ENCODE results near the gene PDXK. TPM values are rescaled to one million over a fixed set of nuclear protein-coding genes. Genes with fewer than 3 reads are reported as not detected.

Gene PDXK
- total and polyA plus RNA-seq, 2 donors from 2014 or later = 122 to 210 TPM

GRCh38 chr21:43692949-43693348, 26.0 kb upstream of the PDXK start:
- H3K9me3 ChIP-seq (ENCODE audit: control insufficient read depth in 2 of 3, insufficient read depth in 1 of 3, low read length in 3 of 3) = no peaks in the 10 kb centered on the region
- H3K4me1 ChIP-seq (ENCODE audit: control insufficient read depth in 2 of 3, insufficient read depth in 2 of 3, low read depth in 1 of 3, low read length in 3 of 3) = no peaks in the 10 kb centered on the region
- DNase-seq (peak in 1 of 5 donors; percentile 37), FAIRE-seq (no peak)
- H3K36me3 ChIP-seq (ENCODE audit: control insufficient read depth in 2 of 3, insufficient read depth in 3 of 3, low read length in 3 of 3) = peaks cover 0 to 38% (median 13%) of the 10 kb centered on the region in 3 donors
- TF ChIP-seq, protein P1, sequence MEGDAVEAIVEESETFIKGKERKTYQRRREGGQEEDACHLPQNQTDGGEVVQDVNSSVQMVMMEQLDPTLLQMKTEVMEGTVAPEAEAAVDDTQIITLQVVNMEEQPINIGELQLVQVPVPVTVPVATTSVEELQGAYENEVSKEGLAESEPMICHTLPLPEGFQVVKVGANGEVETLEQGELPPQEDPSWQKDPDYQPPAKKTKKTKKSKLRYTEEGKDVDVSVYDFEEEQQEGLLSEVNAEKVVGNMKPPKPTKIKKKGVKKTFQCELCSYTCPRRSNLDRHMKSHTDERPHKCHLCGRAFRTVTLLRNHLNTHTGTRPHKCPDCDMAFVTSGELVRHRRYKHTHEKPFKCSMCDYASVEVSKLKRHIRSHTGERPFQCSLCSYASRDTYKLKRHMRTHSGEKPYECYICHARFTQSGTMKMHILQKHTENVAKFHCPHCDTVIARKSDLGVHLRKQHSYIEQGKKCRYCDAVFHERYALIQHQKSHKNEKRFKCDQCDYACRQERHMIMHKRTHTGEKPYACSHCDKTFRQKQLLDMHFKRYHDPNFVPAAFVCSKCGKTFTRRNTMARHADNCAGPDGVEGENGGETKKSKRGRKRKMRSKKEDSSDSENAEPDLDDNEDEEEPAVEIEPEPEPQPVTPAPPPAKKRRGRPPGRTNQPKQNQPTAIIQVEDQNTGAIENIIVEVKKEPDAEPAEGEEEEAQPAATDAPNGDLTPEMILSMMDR (IDR thresholded peaks at IDR 0.05; ENCODE audit: borderline replicate concordance, extremely low read depth, insufficient read depth) = no peak
- no peaks in the 10 kb centered on the region for H3K27me3 ChIP-seq (ENCODE audit: control insufficient read depth, insufficient read depth, low read length)
- intact Hi-C loops (cut with DNase I) = no loop called here
- no peak overlapping the region for H3K4me3 ChIP-seq (ENCODE audit: low read length in 3 of 3)
- H3K27ac ChIP-seq (ENCODE audit: low read depth in 2 of 2, low read length in 2 of 2) = no peak overlapping the region
- H3K9ac ChIP-seq (ENCODE audit: low read length in 3 of 3) = no peak overlapping the region

GRCh38 chr21:43693981-43694380, 24.9 kb upstream of the PDXK start:
- H3K27ac ChIP-seq (ENCODE audit: low read depth in 2 of 2, low read length in 2 of 2) = no peak overlapping the region
- H3K36me3 ChIP-seq (ENCODE audit: control insufficient read depth in 2 of 3, insufficient read depth in 3 of 3, low read length in 3 of 3) = peaks cover 0 to 29% (median 13%) of the 10 kb centered on the region in 3 donors
- intact Hi-C loops (cut with DNase I) = no loop called here
- FAIRE-seq (no peak), DNase-seq (peak in 1 of 5 donors; percentile 42)
- TF ChIP-seq, protein P1 (IDR thresholded peaks at IDR 0.05; ENCODE audit: borderline replicate concordance, extremely low read depth, insufficient read depth) = no peak
- no peaks in the 10 kb centered on the region for H3K9me3 ChIP-seq (ENCODE audit: control insufficient read depth in 2 of 3, insufficient read depth in 1 of 3, low read length in 3 of 3)
- no peaks in the 10 kb centered on the region for H3K4me1 ChIP-seq (ENCODE audit: control insufficient read depth in 2 of 3, insufficient read depth in 2 of 3, low read depth in 1 of 3, low read length in 3 of 3)
- H3K27me3 ChIP-seq (ENCODE audit: control insufficient read depth, insufficient read depth, low read length) = no peaks in the 10 kb centered on the region
- H3K9ac ChIP-seq (ENCODE audit: low read length in 3 of 3) = no peak overlapping the region
- no peak overlapping the region for H3K4me3 ChIP-seq (ENCODE audit: low read length in 3 of 3)

GRCh38 chr21:43694437-43695079, 24.4 kb upstream of the PDXK start:
- H3K4me1 ChIP-seq (ENCODE audit: control insufficient read depth in 2 of 3, insufficient read depth in 2 of 3, low read depth in 1 of 3, low read length in 3 of 3) = no peaks in the 10 kb centered on the region
- intact Hi-C loops (cut with DNase I) = no loop called here
- H3K9ac ChIP-seq (ENCODE audit: low read length in 3 of 3) = no peak overlapping the region
- H3K4me3 ChIP-seq (ENCODE audit: low read length in 3 of 3) = no peak overlapping the region
- no peak overlapping the region for H3K27ac ChIP-seq (ENCODE audit: low read depth in 2 of 2, low read length in 2 of 2)
- FAIRE-seq (no peak), DNase-seq (peak in 1 of 5 donors; percentile 46)
- no peaks in the 10 kb centered on the region for H3K27me3 ChIP-seq (ENCODE audit: control insufficient read depth, insufficient read depth, low read length)
- H3K36me3 ChIP-seq (ENCODE audit: control insufficient read depth in 2 of 3, insufficient read depth in 3 of 3, low read length in 3 of 3) = peaks cover 0 to 26% (median 8%) of the 10 kb centered on the region in 3 donors
- H3K9me3 ChIP-seq (ENCODE audit: control insufficient read depth in 2 of 3, insufficient read depth in 1 of 3, low read length in 3 of 3) = no peaks in the 10 kb centered on the region
- TF ChIP-seq, protein P1 (IDR thresholded peaks at IDR 0.05; ENCODE audit: borderline replicate concordance, extremely low read depth, insufficient read depth) = no peak

Measured in kidney (tissue), 14 donors.